Adrenal gland (tissue), 5 donors: ENCODE results near the gene ARTN.

Experiments used
- CTCF ChIP-seq, 6 experiments: fragments of 450-650 bp in 4 of 6; fragments of 200-600 bp in 2 of 6; sonication (generic) in 1 of 6; IDR thresholded peaks; 1 replicate in 5 of 6; 2 replicates in 1 of 6; pipeline versions ENCODE4 v1.5.1 to v1.8.0; 2016 to 2021; ENCODE audit warnings: antibody characterized with exemption in 6 of 6, mild to moderate bottlenecking in 2 of 6, moderate library complexity in 1 of 6
- POLR2A ChIP-seq, 2 donors: fragments of 450-650 bp; IDR thresholded peaks; one replicate each; pipeline ENCODE4 v1.6.1; 2017; ENCODE audit warnings: antibody characterized with exemption in 2 of 2, mild to moderate bottlenecking in 2 of 2, moderate library complexity in 1 of 2
- donor health status: DM: no; HTN: no; CAD: no.

DNA sequence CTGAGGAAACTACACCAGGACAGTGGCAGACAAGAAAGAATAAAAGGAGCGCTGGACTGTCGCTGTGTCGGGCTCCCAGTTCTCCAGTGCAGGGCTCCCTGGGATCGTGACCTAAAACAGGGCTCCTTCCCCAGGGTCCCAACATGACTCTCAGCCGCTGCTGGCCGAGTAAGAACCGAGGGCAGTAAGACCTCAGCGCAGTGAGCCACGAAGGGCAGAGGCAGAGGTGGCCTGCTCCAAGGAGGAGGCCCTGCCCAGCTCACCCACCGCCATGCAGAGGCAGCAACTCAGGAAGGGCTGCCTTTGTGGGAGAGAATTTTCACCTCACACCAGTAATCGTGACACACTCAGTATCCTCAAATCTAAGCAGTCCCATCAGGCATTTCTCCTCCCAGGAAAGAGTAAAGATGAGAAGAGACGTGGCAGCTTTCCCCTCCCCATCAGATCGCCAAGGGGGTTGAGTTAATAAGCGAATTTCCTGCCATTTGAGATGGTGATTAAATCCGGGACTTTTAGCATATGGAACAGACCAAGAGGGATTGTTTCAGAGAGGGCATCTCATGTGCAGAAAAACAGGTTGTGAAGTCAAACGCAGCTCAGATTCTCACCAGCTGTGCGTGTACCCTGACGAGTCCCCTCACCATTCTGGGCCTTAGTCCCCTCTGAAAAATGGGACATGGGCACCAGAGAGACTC, 19.8 kb upstream of the ARTN start:
- no peak for TF ChIP-seq CTCF (IDR thresholded peaks at IDR 0.05)
- TF ChIP-seq POLR2A (IDR thresholded peaks at IDR 0.05), result no peak
